ENCODE measurements around the gene S100A14.
"Not testable (repeated sequence)": the region's sequence is repeated elsewhere in the genome, so short reads cannot be mapped to it uniquely, and the experiment has no call there.

S100A14 gene

GRCh38 chr1:153616144-153616916, at the start of gene S100A14:
Gene S100A14 (minus strand): TSS chr1:153616325. CDS start chr1:153615858, 467 bp downstream.
- no peak for DNase-seq

GRCh38 chr1:153663211-153663610, 47.1 kb upstream of the S100A14 start:
- DNase-seq = no peak

GRCh38 chr1:153662269-153662668, 46.1 kb upstream of the S100A14 start:
- DNase-seq = no peak

GRCh38 chr1:153661111-153661708, 45.1 kb upstream of the S100A14 start:
- DNase-seq = no peak

GRCh38 chr1:153659656-153660055, 43.5 kb upstream of the S100A14 start:
- DNase-seq = no peak

GRCh38 chr1:153659175-153659534, 43.0 kb upstream of the S100A14 start:
- DNase-seq = no peak

- peak; percentile 96 for DNase-seq
Measured at GRCh38 chr1:153658400-153659174, 42.5 kb upstream of the S100A14 start, which contains the start of gene SNAPIN. Gene SNAPIN (plus strand): TSS chr1:153658703. CDS start chr1:153658744, 41 bp downstream.

GRCh38 chr1:153655333-153655732, 39.2 kb upstream of the S100A14 start:
- no peak for DNase-seq

GRCh38 chr1:153652805-153653500, 36.8 kb upstream of the S100A14 start:
- DNase-seq = no peak

GRCh38 chr1:153651771-153652170, 35.6 kb upstream of the S100A14 start:
- DNase-seq = no peak

GRCh38 chr1:153649863-153650235, 33.7 kb upstream of the S100A14 start:
- DNase-seq = no peak

GRCh38 chr1:153649137-153649862, 33.2 kb upstream of the S100A14 start:
- peak; percentile 63 for DNase-seq

- DNase-seq = no peak
Measured at GRCh38 chr1:153648000-153648643, 32.0 kb upstream of the S100A14 start.

- no peak for DNase-seq
Measured at GRCh38 chr1:153647346-153647714, 31.2 kb upstream of the S100A14 start.

GRCh38 chr1:153646672-153647345, 30.7 kb upstream of the S100A14 start:
- no peak for DNase-seq

GRCh38 chr1:153643816-153644215, 27.7 kb upstream of the S100A14 start:
- no peak for DNase-seq

GRCh38 chr1:153643100-153643499, 27.0 kb upstream of the S100A14 start:
- no peak for DNase-seq

GRCh38 chr1:153642161-153642560, 26.0 kb upstream of the S100A14 start:
- DNase-seq = no peak

GRCh38 chr1:153640861-153641260, 24.7 kb upstream of the S100A14 start:
- no peak for DNase-seq

GRCh38 chr1:153640213-153640612, 24.1 kb upstream of the S100A14 start:
- not testable (repeated sequence) for DNase-seq

- no peak for DNase-seq
Measured at GRCh38 chr1:153639280-153639679, 23.2 kb upstream of the S100A14 start.
